Liver (tissue), 9 donors: ENCODE measurements around the gene PM20D2. TPM values are rescaled to one million over a fixed set of nuclear protein-coding genes. Genes with fewer than 3 reads are reported as not detected.

Experiments
- DNase-seq: peaks from one replicate; pipeline ENCODE4 v3.0.0-alpha.2; 2017; ENCODE audit warnings: low spot score
- H3K27ac ChIP-seq, 2 donors: one replicate each; pipeline ENCODE4 v1.7.0; 2013; ENCODE audit warnings: inconsistent platforms in 2 of 2, low read length in 2 of 2, control low read depth in 1 of 2, low read depth in 1 of 2, mild to moderate bottlenecking in 1 of 2
- H3K27me3 ChIP-seq, 4 donors: one replicate each; pipeline versions ENCODE4 v1.6.1 to v1.7.0; 2013; ENCODE audit warnings: low read length in 3 of 4, inconsistent platforms in 1 of 4, mild to moderate bottlenecking in 1 of 4, moderate library complexity in 1 of 4; ENCODE audit not compliant: control insufficient read depth in 4 of 4, insufficient read depth in 4 of 4
- H3K36me3 ChIP-seq, 4 donors: one replicate each; pipeline versions ENCODE4 v1.6.1 to v1.7.0; 2013; ENCODE audit warnings: low read length in 3 of 4, mild to moderate bottlenecking in 3 of 4, low read depth in 1 of 4, moderate library complexity in 1 of 4; ENCODE audit not compliant: control insufficient read depth in 4 of 4, insufficient read depth in 3 of 4
- H3K4me1 ChIP-seq, 4 donors: one replicate each; pipeline versions ENCODE4 v1.6.1 to v1.7.0; 2013; ENCODE audit warnings: low read length in 3 of 4, mild to moderate bottlenecking in 3 of 4, moderate library complexity in 1 of 4; ENCODE audit not compliant: control insufficient read depth in 4 of 4, insufficient read depth in 4 of 4
- H3K4me3 ChIP-seq, 3 donors: one replicate each; pipeline versions ENCODE4 v1.6.1 to v1.7.0; 2013; ENCODE audit warnings: low read length in 3 of 3, control low read depth in 1 of 3, low read depth in 1 of 3, mild to moderate bottlenecking in 1 of 3
- H3K9ac ChIP-seq, 2 donors: one replicate each; pipeline ENCODE4 v1.7.0; 2013; ENCODE audit warnings: low read length in 2 of 2, mild to moderate bottlenecking in 2 of 2, moderate library complexity in 2 of 2, control low read depth in 1 of 2, low read depth in 1 of 2
- H3K9me3 ChIP-seq, 4 donors: one replicate each; pipeline versions ENCODE4 v1.6.1 to v1.7.0; 2013; ENCODE audit warnings: low read length in 3 of 4; ENCODE audit not compliant: control insufficient read depth in 4 of 4
- ATF3 ChIP-seq: IDR thresholded peaks from 2 replicates; pipeline ENCODE4 v1.6.1; 2016; ENCODE audit warnings: antibody characterized with exemption
- CTCF ChIP-seq: fragments of 150-350 bp; IDR thresholded peaks from 2 replicates; pipeline ENCODE4 v1.5.1; 2017; ENCODE audit warnings: improper control_type of control experiment, low read depth, low read length; ENCODE audit not compliant: missing input control
- EGR1 ChIP-seq, 2 donors: IDR thresholded peaks; 2 replicates each; pipeline ENCODE4 v1.6.1; 2016 to 2018; ENCODE audit warnings: antibody characterized with exemption in 2 of 2, low read depth in 2 of 2
- FOXA1 ChIP-seq: IDR thresholded peaks from 2 replicates; pipeline ENCODE4 v1.6.1; 2016; ENCODE audit warnings: antibody characterized with exemption
- FOXA2 ChIP-seq: IDR thresholded peaks from 2 replicates; pipeline ENCODE4 v1.6.1; 2016; ENCODE audit warnings: antibody characterized with exemption
- GABPA ChIP-seq, 2 donors: IDR thresholded peaks in 1 of 2; conservative IDR thresholded peaks in 1 of 2; 2 replicates each; pipeline ENCODE4 v1.6.1; 2016; ENCODE audit warnings: antibody characterized with exemption in 2 of 2, mild to moderate bottlenecking in 1 of 2, moderate library complexity in 1 of 2
- HNF4A ChIP-seq, 2 donors: conservative IDR thresholded peaks; 2 replicates each; pipeline ENCODE4 v1.6.1; 2016; ENCODE audit warnings: antibody characterized with exemption in 2 of 2, mild to moderate bottlenecking in 2 of 2
- HNF4G ChIP-seq: IDR thresholded peaks from 2 replicates; pipeline ENCODE4 v1.6.1; 2016; ENCODE audit warnings: antibody characterized with exemption
- JUND ChIP-seq, 2 donors: IDR thresholded peaks; 2 replicates each; pipeline ENCODE4 v1.6.1; 2016; ENCODE audit warnings: antibody characterized with exemption in 2 of 2
- MAX ChIP-seq: IDR thresholded peaks from 2 replicates; pipeline ENCODE4 v1.6.1; 2016; ENCODE audit warnings: antibody characterized with exemption
- NR2F2 ChIP-seq: IDR thresholded peaks from 2 replicates; pipeline ENCODE4 v1.6.1; 2016; ENCODE audit warnings: antibody characterized with exemption
- RAD21 ChIP-seq, 2 donors: IDR thresholded peaks; 2 replicates each; pipeline ENCODE4 v1.6.1; 2016; ENCODE audit warnings: antibody characterized with exemption in 2 of 2, mild to moderate bottlenecking in 2 of 2
- REST ChIP-seq: IDR thresholded peaks from 2 replicates; pipeline ENCODE4 v1.6.1; 2016; ENCODE audit warnings: antibody characterized with exemption, mild to moderate bottlenecking
- RXRA ChIP-seq, 2 donors: IDR thresholded peaks; 2 replicates each; pipeline ENCODE4 v1.6.1; 2017 to 2018; ENCODE audit warnings: antibody characterized with exemption in 2 of 2, mild to moderate bottlenecking in 1 of 2
- SP1 ChIP-seq: IDR thresholded peaks from 2 replicates; pipeline ENCODE4 v1.6.1; 2018; ENCODE audit warnings: antibody characterized with exemption, mild to moderate bottlenecking
- TAF1 ChIP-seq: conservative IDR thresholded peaks from 2 replicates; pipeline ENCODE4 v1.6.1; 2016; ENCODE audit warnings: antibody characterized with exemption, mild to moderate bottlenecking
- YY1 ChIP-seq: IDR thresholded peaks from 2 replicates; pipeline ENCODE4 v1.6.1; 2016; ENCODE audit warnings: antibody characterized with exemption, mild to moderate bottlenecking
- ZBTB33 ChIP-seq: IDR thresholded peaks from 2 replicates; pipeline ENCODE4 v1.6.1; 2016; ENCODE audit warnings: antibody characterized with exemption
- WGBS: extraction: QIAGEN DNeasy Blood & Tissue Kit; methylation state at CpG from one replicate; pipeline ENCODE4 v1.1.7; 2013; 5-methylcytosine and 5-hydroxymethylcytosine counted together
- polyA plus RNA-seq, 2 donors: library from polyadenylated mRNA; stranded (reverse) in 1 of 2; unstranded in 1 of 2; fragments of 200-250 nt in 1 of 2; fragments of >200 nt in 1 of 2; fragmentation: Nextera tagmentation in 1 of 2; extraction: Ambion mirVana in 1 of 2; gene quantifications; one replicate each; pipeline versions ENCODE4 v1.2.1 to v1.2.3, GENCODE V29; 2013 to 2015
- total RNA-seq, 2 donors: library from RNA; depleted of rRNA; stranded (reverse); fragments of >200 nt; gene quantifications; one replicate each; pipeline ENCODE4 v1.2.3, GENCODE V29; 2014
- donor health status: healthy.
- donor health status: healthy.
- donor health status: healthy.
- donor health status: healthy.
- donor health status: healthy.

Gene PM20D2
- total and polyA plus RNA-seq, 4 donors = 1.7 to 12.4 (median 4.5) TPM

- 97% methylated on average over 4 of the region's 4 CpGs for WGBS
- H3K9ac ChIP-seq = no peak overlapping the region
- no peak for DNase-seq
- no peaks in the 10 kb centered on the region for H3K4me1 ChIP-seq
- no peaks in the 10 kb centered on the region for H3K27me3 ChIP-seq
- H3K27ac ChIP-seq = no peak overlapping the region
- H3K4me3 ChIP-seq = no peak overlapping the region
- H3K36me3 ChIP-seq = peaks cover 0 to 35% (median 16%) of the 10 kb centered on the region in 4 donors
- TF ChIP-seq REST = no peak
- no peak for TF ChIP-seq CTCF
- no peak for TF ChIP-seq NR2F2
- TF ChIP-seq YY1 = no peak
- TF ChIP-seq HNF4A (conservative IDR thresholded peaks at IDR 0.05) = no peak
- TF ChIP-seq RAD21 (IDR thresholded peaks at IDR 0.05) = no peak
- TF ChIP-seq FOXA2 = no peak
- no peak for TF ChIP-seq MAX
- TF ChIP-seq SP1 = no peak
- no peak for TF ChIP-seq RXRA (IDR thresholded peaks at IDR 0.05)
- TF ChIP-seq EGR1 (IDR thresholded peaks at IDR 0.05; ENCODE audit: low read depth in 2 of 2) = no peak
- no peak for TF ChIP-seq ATF3
- TF ChIP-seq TAF1 = no peak
- TF ChIP-seq JUND (IDR thresholded peaks at IDR 0.05) = no peak
- TF ChIP-seq ZBTB33 = no peak
- TF ChIP-seq HNF4G = no peak
- TF ChIP-seq FOXA1 = no peak
- TF ChIP-seq GABPA (IDR thresholded peaks at IDR 0.05 in 1 of 2, conservative IDR thresholded peaks at IDR 0.05 in 1 of 2) = no peak
- no peaks in the 10 kb centered on the region for H3K9me3 ChIP-seq
Observed at GRCh38 chr6:89160331-89161092, 14.7 kb downstream of the PM20D2 start.
